ACC112 (cell line): ENCODE data around the gene HYCC2.
"Not testable (repeated sequence)": the region's sequence is repeated elsewhere in the genome, so short reads cannot be mapped to it uniquely, and the experiment has no call there.

ENCODE experiments used
- H2AFZ ChIP-seq: fragments of 200-600 bp; sonication (generic); one replicate; pipeline ENCODE4 v1.6.0; 2017; ENCODE audit warnings: antibody characterized with exemption, low read length; ENCODE audit not compliant: unreplicated experiment
- H3K27ac ChIP-seq: fragments of 200-600 bp; sonication (generic); 2 replicates; pipeline ENCODE4 v1.5.1; 2014; ENCODE audit warnings: low read depth, mild to moderate bottlenecking, antibody characterized with exemption, low read length, moderate library complexity
- H3K27me3 ChIP-seq: fragments of 200-600 bp; sonication (generic); 2 replicates; pipeline ENCODE4 v1.6.1; 2014; ENCODE audit warnings: mild to moderate bottlenecking, antibody characterized with exemption, low read length, moderate library complexity, mixed read lengths; ENCODE audit not compliant: insufficient read depth
- H3K36me3 ChIP-seq: fragments of 200-600 bp; sonication (generic); 2 replicates; pipeline ENCODE4 v1.6.1; 2016; ENCODE audit warnings: mild to moderate bottlenecking, antibody characterized with exemption, low read length, moderate library complexity, mixed read lengths; ENCODE audit not compliant: insufficient read depth
- H3K4me1 ChIP-seq: fragments of 200-600 bp; sonication (generic); one replicate; pipeline ENCODE4 v1.6.1; 2016; ENCODE audit warnings: low read length, mixed read lengths; ENCODE audit not compliant: insufficient read depth, unreplicated experiment, control insufficient read depth
- H3K4me3 ChIP-seq: fragments of 200-600 bp; sonication (generic); 2 replicates; pipeline ENCODE4 v1.5.1; 2014; ENCODE audit warnings: mild to moderate bottlenecking, low read depth, low read length
- H3K79me2 ChIP-seq: fragments of 200-600 bp; sonication (generic); one replicate; pipeline ENCODE4 v1.6.0; 2016; ENCODE audit warnings: low read length; ENCODE audit not compliant: control insufficient read depth, unreplicated experiment, insufficient read depth

HYCC2 gene

GRCh38 chr2:201072201-201072530 lies 695 bp upstream of the HYCC2 start:
- peak overlapping the region; percentile 68 for H2AFZ ChIP-seq
- no peaks in the 10 kb centered on the region for H3K36me3 ChIP-seq
- H3K4me1 ChIP-seq = peaks cover 25% of the 10 kb centered on the region
- peaks cover 69% of the 10 kb centered on the region for H3K79me2 ChIP-seq
- H3K27me3 ChIP-seq = no peaks in the 10 kb centered on the region
- peak overlapping the region; percentile 67; the same call in 1 of the 2 replicates for H3K27ac ChIP-seq
- H3K4me3 ChIP-seq = peak overlapping the region; percentile 94

GRCh38 chr2:201070948-201071478 lies 458 bp downstream of the HYCC2 start:
- no peaks in the 10 kb centered on the region for H3K36me3 ChIP-seq
- peaks cover 24% of the 10 kb centered on the region for H3K4me1 ChIP-seq
- H2AFZ ChIP-seq = peak overlapping the region; percentile 81
- no peaks in the 10 kb centered on the region for H3K27me3 ChIP-seq
- H3K27ac ChIP-seq = peak overlapping the region; percentile 20; the same call in 1 of the 2 replicates
- peak overlapping the region; percentile 94 for H3K4me3 ChIP-seq
- H3K79me2 ChIP-seq = peaks cover 77% of the 10 kb centered on the region

- H3K4me1 ChIP-seq = peaks cover 14% of the 10 kb centered on the region
- H3K27me3 ChIP-seq = no peaks in the 10 kb centered on the region
- H3K4me3 ChIP-seq = no peak overlapping the region
- H3K36me3 ChIP-seq = 0 out of 2 replicates have a peak, but pooled peaks cover 7% of the 10 kb centered on the region
- H3K79me2 ChIP-seq = peaks cover 71% of the 10 kb centered on the region
- H3K27ac ChIP-seq = no peak overlapping the region
- no peak overlapping the region for H2AFZ ChIP-seq
These were observed 6.6 kb downstream of the HYCC2 start for GRCh38 chr2:201064797-201065329.

- not testable (repeated sequence) for H3K27me3 ChIP-seq, H3K36me3 ChIP-seq, H3K4me3 ChIP-seq, H3K4me1 ChIP-seq, H3K27ac ChIP-seq, H2AFZ ChIP-seq
- H3K79me2 ChIP-seq = peaks cover 70% of the 10 kb centered on the region
These were observed 8.0 kb downstream of the HYCC2 start for GRCh38 chr2:201063516-201063915.

GRCh38 chr2:201059961-201060755 lies 11.3 kb downstream of the HYCC2 start:
- Histone ChIP-seq H3K27me3 (no peaks in the 10 kb centered on the region), H2AFZ (no peak overlapping the region), H3K4me1 (peaks cover 9% of the 10 kb centered on the region), H3K27ac (no peak overlapping the region), H3K4me3 (no peak overlapping the region), H3K36me3 (0 out of 2 replicates have a peak, but pooled peaks cover 7% of the 10 kb centered on the region), H3K79me2 (peaks cover 62% of the 10 kb centered on the region)

- Histone ChIP-seq H3K27me3 (no peaks in the 10 kb centered on the region), H3K4me3 (no peak overlapping the region), H3K79me2 (peaks cover 59% of the 10 kb centered on the region), H2AFZ (no peak overlapping the region), H3K27ac (no peak overlapping the region), H3K4me1 (peaks cover 9% of the 10 kb centered on the region), H3K36me3 (0 out of 2 replicates have a peak, but pooled peaks cover 7% of the 10 kb centered on the region)
These were observed 12.6 kb downstream of the HYCC2 start for GRCh38 chr2:201058914-201059313.

- Histone ChIP-seq H2AFZ (no peak overlapping the region), H3K4me1 (peaks cover 9% of the 10 kb centered on the region), H3K79me2 (peaks cover 58% of the 10 kb centered on the region), H3K27ac (no peak overlapping the region), H3K27me3 (no peaks in the 10 kb centered on the region), H3K36me3 (0 out of 2 replicates have a peak, but pooled peaks cover 7% of the 10 kb centered on the region), H3K4me3 (no peak overlapping the region)
These were observed 13.7 kb downstream of the HYCC2 start for GRCh38 chr2:201057715-201058248.

GRCh38 chr2:201057087-201057521 lies 14.4 kb downstream of the HYCC2 start:
- no peak overlapping the region for H2AFZ ChIP-seq
- H3K4me3 ChIP-seq = no peak overlapping the region
- H3K36me3 ChIP-seq = 0 out of 2 replicates have a peak, but pooled peaks cover 7% of the 10 kb centered on the region
- H3K27ac ChIP-seq = no peak overlapping the region
- peaks cover 62% of the 10 kb centered on the region for H3K79me2 ChIP-seq
- H3K4me1 ChIP-seq = peaks cover 9% of the 10 kb centered on the region
- H3K27me3 ChIP-seq = no peaks in the 10 kb centered on the region

- Histone ChIP-seq H3K27ac (no peak overlapping the region), H3K36me3 (peaks cover 5% of the 10 kb centered on the region; the same call in 1 of the 2 replicates), H3K79me2 (peaks cover 44% of the 10 kb centered on the region), H3K4me1 (no peaks in the 10 kb centered on the region), H2AFZ (no peak overlapping the region), H3K27me3 (no peaks in the 10 kb centered on the region), H3K4me3 (no peak overlapping the region)
These were observed 22.0 kb downstream of the HYCC2 start for GRCh38 chr2:201049455-201049854.

GRCh38 chr2:201046881-201047280 lies 24.6 kb downstream of the HYCC2 start:
- no peaks in the 10 kb centered on the region for H3K4me1 ChIP-seq
- H3K27ac ChIP-seq = no peak overlapping the region
- H2AFZ ChIP-seq = no peak overlapping the region
- H3K36me3 ChIP-seq = peaks cover 13% of the 10 kb centered on the region
- peaks cover 33% of the 10 kb centered on the region for H3K79me2 ChIP-seq
- H3K4me3 ChIP-seq = no peak overlapping the region
- H3K27me3 ChIP-seq = no peaks in the 10 kb centered on the region
